ENCODE results near the gene CDC25A.

The CDC25A gene

DNA sequence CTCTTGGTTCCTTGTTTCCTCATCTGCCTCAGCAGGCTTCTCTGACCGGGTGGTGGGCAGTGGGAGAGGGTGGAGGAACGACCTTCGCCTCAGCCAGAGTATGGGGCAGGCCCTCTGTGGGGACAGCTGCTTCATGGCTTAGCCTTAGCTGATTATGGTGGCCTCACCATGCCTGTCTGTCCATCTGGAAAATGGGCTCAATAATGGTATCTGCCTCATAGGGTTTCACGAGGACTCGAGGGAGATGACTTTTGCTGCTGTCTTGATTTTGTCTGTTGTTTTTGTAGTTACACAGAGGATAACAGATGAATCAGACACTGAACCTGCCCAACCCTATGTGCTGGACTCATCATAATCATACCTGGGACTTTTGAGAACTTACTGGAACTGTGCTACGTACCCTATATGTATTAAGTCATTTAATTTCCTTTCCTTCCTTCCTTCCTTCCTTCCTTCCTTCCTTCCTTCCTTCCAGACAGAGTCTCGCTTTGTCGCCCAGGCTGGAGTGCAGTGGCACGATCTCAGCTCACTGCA lies 46.5 kb downstream of the CDC25A start:
- Mint-ChIP-seq H3K4me1 (peaks cover 0 to 9% of the 10 kb centered on the region in 2 donors), H3K27ac (no peak overlapping the region), H3K9me3 (no peaks in the 10 kb centered on the region), H3K4me3 (no peak overlapping the region), H3K27me3 (no peaks in the 10 kb centered on the region), H3K36me3 (no peaks in the 10 kb centered on the region)
- DNase-seq (no peak), ATAC-seq (replicated peaks) (no peak)

DNA sequence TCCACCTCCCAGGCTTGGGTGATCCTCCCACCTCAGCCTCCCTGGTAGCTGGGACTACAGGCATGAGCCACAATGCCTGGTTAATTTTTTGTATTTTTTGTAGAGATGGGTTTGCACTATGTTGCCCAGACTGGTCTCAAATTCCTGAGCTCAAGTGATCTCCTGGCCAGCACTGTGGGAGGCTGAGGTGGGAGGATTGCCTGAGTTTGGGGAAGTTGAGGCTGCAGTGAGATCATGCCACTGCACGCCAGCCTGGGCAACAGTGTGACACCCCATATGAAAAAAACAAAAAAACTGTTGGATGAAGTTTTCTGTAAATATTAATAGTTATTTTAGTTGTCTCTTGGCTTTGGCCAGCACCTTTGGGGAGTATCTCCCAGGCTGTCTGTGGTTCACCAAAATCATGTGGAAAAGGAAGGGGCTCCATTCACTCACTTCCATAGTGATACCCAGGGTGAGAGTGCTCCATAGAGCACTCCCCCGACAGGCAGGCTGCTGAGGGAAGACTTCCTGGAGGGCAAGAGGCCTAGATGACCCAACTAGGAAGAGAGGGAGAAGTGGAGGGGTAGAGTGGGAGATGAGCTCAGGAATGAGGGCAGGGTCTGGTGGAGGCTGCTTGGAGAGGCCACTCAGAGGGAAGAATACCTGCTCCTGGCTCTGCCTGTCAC lies 47.1 kb downstream of the CDC25A start:
- no peak for DNase-seq
- Mint-ChIP-seq H3K27me3 (no peaks in the 10 kb centered on the region), H3K36me3 (no peaks in the 10 kb centered on the region), H3K4me1 (peaks cover 0 to 9% of the 10 kb centered on the region in 2 donors), H3K4me3 (no peak overlapping the region), H3K9me3 (no peaks in the 10 kb centered on the region), H3K27ac (no peak overlapping the region)
- no peak for ATAC-seq (replicated peaks)

DNA sequence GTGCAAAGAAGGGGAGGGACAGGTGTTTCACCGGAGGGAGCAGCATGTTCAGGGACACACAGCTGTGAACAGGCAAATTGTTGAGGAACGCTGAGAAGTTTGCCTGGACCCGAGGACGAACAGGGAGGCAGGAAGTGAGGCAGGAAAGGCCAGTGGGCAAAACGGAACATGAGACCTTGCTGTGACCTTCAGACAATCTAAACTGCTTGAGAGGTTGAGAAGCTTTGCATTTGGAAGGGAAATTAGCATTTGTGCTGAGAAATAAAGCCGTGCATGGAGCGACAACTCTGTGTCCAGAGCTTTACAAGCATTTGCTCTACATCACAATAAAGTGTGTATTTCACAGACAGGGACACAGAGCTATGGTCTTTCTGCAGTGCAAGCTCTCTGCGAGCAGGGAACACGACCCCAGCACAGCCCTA lies 47.9 kb downstream of the CDC25A start:
- no peaks in the 10 kb centered on the region for H3K27me3 Mint-ChIP-seq
- H3K9me3 Mint-ChIP-seq = no peaks in the 10 kb centered on the region
- DNase-seq (no peak), ATAC-seq (replicated peaks) (no peak)
- peaks cover 0 to 9% of the 10 kb centered on the region in 2 donors for H3K4me1 Mint-ChIP-seq
- H3K27ac Mint-ChIP-seq = peak overlapping the region; percentile 38
- no peak overlapping the region for H3K4me3 Mint-ChIP-seq
- no peaks in the 10 kb centered on the region for H3K36me3 Mint-ChIP-seq

DNA sequence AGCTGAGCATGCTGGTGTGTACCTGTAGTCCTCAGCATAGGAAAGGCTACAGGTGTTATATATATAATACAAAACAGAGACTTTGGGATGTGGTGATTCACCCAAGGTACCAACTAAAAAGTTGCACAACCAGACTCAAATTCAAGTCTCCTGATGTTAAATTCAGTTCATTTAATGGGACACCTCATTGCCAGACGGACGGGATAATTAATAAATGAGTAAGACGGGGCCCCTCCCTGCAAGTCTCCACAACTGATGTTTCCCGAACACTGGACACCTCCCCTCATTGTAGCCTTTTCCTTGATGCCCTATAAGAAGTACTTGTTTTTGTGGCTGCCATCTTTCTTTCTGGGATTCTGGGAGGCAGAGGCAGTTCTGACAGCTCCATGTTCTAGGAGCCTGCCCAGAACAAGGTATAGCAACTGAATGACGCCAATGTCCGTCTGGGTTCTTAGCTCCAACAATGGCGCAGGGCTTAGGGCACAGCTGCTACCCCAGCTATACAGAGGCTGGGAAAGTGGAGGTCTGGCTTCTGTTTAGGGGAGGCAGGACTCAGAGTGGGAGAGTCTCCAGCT lies 50.7 kb downstream of the CDC25A start:
- ATAC-seq (replicated peaks) (no peak), DNase-seq (no peak)
- Mint-ChIP-seq H3K9me3 (no peaks in the 10 kb centered on the region), H3K4me3 (no peak overlapping the region), H3K4me1 (peaks cover 0 to 8% of the 10 kb centered on the region in 2 donors), H3K36me3 (no peaks in the 10 kb centered on the region), H3K27ac (no peak overlapping the region), H3K27me3 (no peaks in the 10 kb centered on the region)

DNA sequence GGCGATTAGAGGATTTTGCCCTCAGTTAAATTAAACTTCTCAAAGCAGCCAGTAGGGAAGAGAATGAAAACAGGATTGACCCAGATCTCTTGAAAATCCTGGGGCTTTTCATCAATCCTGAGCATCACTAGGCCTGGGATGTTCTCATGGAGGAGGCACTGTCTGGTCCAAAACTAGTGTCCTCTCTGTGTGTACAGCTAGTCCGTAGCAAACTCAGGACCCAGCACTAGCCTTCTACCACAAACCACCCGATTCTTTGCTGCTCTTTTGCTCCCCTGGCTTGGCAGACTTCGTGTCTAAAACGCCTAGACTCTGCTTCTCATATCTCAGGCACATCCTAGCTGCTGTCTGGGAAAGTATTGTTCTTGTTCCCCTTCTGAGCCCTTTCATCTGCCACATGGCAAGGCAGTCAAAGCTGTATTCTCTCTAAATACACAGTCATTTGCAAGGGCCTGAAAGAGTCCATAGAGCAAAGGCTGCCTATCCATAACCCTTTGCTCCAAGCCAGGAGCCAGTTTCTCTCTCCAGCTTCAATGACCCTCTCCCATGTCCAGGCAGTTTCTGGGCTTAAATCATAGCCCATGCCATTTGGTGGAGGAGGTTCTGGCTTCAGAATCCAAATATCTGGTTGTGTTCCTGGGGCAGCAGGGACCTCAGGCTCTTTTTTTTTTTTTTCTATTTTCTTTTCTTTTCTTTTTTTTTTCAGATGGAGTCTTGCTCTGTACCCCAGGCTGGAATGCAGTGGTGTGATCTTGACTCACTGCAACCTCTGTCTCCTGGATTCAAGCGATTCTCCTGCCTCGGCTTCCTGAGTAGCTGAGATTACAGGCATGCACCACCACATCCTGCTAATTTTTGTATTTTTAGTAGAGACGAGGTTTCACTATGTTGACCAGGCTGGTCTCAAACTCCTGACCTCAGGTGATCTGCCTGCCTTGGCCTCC lies 52.4 kb downstream of the CDC25A start:
- H3K36me3 Mint-ChIP-seq = no peaks in the 10 kb centered on the region
- H3K27me3 Mint-ChIP-seq = no peaks in the 10 kb centered on the region
- no peaks in the 10 kb centered on the region for H3K9me3 Mint-ChIP-seq
- H3K4me1 Mint-ChIP-seq = no peaks in the 10 kb centered on the region
- no peak for ATAC-seq (replicated peaks)
- H3K4me3 Mint-ChIP-seq = no peak overlapping the region
- DNase-seq = no peak
- peak overlapping the region; percentile 11 for H3K27ac Mint-ChIP-seq

DNA sequence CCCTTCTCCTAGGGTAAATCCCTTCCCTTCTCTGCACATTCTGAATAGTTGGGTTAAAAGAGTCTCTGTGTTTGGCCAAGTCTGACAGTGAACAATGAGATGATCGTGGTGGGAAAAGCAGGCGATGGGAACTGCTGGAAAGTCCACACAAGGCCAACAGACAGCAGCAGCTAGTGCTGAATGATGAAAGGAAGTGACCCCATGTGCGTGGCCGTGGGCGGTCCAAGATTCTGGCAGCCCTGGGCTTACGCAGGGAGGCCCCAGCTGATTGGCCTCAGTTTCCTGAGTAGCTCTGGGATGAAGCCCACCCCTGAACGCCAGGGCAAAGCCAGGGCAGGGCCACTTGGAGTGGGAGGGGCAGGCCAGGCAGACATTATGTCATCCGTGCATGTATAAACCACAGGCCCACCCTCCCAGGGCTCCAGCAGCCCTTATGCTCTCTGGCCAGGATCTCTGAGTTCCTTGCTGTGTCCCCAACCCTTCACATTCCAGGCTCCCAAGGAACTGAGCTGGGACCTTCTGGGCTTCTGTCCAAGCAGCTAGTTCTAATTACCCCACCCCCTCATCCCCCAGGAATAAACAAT lies 57.8 kb downstream of the CDC25A start:
- H3K36me3 Mint-ChIP-seq = no peaks in the 10 kb centered on the region
- H3K4me3 Mint-ChIP-seq = no peak overlapping the region
- ATAC-seq (replicated peaks) = no peak
- peaks cover 2 to 7% of the 10 kb centered on the region in 2 donors for H3K4me1 Mint-ChIP-seq
- H3K27me3 Mint-ChIP-seq = no peaks in the 10 kb centered on the region
- no peaks in the 10 kb centered on the region for H3K9me3 Mint-ChIP-seq
- no peak overlapping the region for H3K27ac Mint-ChIP-seq
- no peak for DNase-seq

DNA sequence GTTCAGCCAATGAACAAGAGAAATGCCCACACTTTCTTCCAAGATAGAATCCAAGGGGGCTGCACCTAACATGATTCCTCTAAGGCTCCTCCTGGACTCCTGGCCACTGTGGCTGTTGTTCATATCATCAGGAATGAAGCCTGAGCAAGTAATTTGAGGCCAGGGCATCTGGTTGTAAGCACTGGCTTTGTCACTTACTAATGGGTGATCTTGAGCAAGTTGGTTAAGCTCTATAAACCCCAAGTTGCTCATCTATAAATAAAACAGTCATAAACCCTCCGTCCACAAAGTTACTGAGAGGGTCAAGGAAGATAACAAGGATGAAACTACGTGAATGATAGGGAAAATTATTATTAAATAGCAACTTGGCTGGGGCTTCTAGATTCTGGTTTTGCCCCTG lies 58.3 kb downstream of the CDC25A start:
- H3K4me1 Mint-ChIP-seq = peaks cover 2 to 7% of the 10 kb centered on the region in 2 donors
- no peak overlapping the region for H3K27ac Mint-ChIP-seq
- no peaks in the 10 kb centered on the region for H3K36me3 Mint-ChIP-seq
- ATAC-seq (replicated peaks) (no peak), DNase-seq (no peak)
- no peak overlapping the region for H3K4me3 Mint-ChIP-seq
- no peaks in the 10 kb centered on the region for H3K9me3 Mint-ChIP-seq
- H3K27me3 Mint-ChIP-seq = no peaks in the 10 kb centered on the region

DNA sequence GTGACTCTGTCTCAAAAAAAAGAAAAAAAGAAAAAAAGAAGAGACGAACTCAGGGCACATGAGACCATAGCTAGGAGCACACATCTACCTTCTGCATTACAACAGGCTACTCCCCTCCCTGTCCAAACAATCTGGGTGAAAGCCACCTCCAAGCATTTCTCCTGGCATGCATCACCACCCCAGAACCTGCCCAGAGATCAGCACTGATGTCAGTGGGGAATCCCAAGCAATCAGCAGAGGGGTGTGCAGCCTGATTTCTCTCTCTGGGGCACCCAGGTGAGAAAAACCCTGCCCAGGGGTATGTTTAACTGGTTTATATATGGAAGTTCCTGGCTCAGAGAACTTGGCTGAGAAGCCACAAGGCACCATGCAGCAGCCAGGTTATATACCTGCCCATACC lies 59.4 kb downstream of the CDC25A start:
- Mint-ChIP-seq H3K4me1 (peaks cover 2 to 7% of the 10 kb centered on the region in 2 donors), H3K27ac (no peak overlapping the region), H3K4me3 (no peak overlapping the region), H3K9me3 (no peaks in the 10 kb centered on the region), H3K36me3 (no peaks in the 10 kb centered on the region), H3K27me3 (no peaks in the 10 kb centered on the region)
- peak; percentile 33 to 70 for ATAC-seq (replicated peaks)
- no peak for DNase-seq

DNA sequence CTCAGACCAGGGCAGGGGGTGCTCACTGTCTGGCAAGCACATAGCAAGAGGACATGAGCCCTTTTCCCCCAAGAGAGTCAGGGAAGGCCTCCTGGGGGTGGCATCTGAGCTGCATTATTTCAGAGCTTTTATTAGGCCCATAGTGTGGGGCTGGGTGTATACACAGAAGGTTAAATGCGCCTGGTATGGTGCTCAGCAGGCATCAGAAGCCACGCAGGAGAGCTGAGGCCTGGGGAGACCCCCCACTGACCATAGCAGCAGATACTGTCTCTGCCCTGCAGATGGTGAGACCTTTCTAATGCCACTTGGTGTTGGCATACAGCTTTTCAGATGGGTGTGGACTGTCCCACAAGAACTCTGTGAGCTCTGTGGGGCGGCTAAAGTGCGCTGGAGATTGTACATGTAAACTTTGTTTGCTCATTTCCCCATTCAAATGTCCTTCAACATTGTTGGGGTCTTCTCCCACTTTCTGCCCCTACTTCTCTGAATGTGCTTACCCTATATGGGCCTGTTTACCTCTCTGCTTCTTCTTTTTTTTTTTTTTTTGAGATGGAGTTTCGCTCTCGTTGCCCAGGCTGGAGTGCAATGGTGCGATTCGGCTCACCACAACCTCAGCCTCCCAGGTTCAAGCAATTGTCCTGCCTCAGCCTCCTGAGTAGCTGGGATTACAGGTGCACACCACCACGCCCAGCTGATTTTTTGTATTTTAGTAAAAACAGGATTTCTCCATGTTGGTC lies 62.2 kb downstream of the CDC25A start:
- Mint-ChIP-seq H3K27me3 (no peaks in the 10 kb centered on the region), H3K9me3 (no peaks in the 10 kb centered on the region), H3K36me3 (no peaks in the 10 kb centered on the region), H3K4me1 (peaks cover 2 to 7% of the 10 kb centered on the region in 2 donors), H3K4me3 (no peak overlapping the region), H3K27ac (no peak overlapping the region)
- DNase-seq (no peak), ATAC-seq (replicated peaks) (peak in 1 of 2 donors; percentile 25)

DNA sequence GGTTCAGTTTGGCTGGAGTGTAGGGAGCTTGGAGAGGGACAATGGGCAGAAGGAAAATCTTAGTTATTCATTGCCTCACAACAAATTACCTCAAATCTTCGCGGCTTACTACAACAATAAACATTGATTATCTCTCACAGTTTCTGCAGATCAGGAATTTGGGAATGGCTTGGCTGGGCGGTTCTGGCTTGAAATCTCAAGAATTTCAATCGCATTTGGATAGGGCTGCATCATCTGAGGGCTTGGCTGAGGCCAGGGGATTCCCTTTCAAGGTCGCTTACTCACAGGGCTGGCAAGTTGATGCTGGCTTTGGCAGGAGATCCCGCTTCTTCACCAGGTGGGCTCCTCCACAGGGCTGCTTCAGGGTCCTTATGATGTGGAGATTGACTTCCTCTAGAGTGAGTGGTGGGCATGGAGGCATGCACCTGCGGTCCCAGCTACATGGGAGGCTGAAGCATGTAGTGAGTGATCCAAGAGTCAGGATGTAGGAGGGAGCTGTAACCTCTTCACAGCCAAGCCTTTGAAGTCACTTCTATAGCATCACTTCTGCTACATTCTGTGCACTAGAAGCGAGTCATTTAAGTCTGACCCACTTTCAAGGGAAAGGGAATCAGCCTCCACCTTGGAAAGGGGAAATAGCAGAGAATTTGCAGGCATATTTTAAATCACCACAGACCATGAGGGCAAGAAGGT lies 63.1 kb downstream of the CDC25A start:
- no peak overlapping the region for H3K27ac Mint-ChIP-seq
- ATAC-seq (replicated peaks) (no peak), DNase-seq (no peak)
- peaks cover 2 to 7% of the 10 kb centered on the region in 2 donors for H3K4me1 Mint-ChIP-seq
- no peaks in the 10 kb centered on the region for H3K9me3 Mint-ChIP-seq
- no peaks in the 10 kb centered on the region for H3K27me3 Mint-ChIP-seq
- H3K4me3 Mint-ChIP-seq = no peak overlapping the region
- H3K36me3 Mint-ChIP-seq = no peaks in the 10 kb centered on the region

DNA sequence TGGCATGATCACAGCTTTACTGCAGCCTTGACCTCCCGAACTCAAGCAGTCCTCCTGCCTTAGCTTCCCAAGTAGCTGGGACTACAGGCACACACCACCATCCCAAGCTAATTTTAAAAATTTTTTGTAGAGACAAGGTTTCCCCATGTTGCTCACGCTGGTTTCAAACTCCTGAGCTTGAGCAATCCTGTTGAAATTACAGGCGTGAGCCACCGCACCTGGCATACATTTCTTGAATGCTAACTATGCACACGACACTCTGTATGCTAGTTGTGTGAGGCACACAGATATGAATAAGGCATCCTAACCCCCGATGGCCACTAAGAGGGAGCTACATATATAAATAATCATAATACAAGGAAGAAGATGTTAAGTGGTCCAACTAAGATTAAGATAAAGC lies 64.9 kb downstream of the CDC25A start:
- Mint-ChIP-seq H3K27me3 (no peaks in the 10 kb centered on the region), H3K4me1 (no peaks in the 10 kb centered on the region), H3K4me3 (no peak overlapping the region), H3K9me3 (no peaks in the 10 kb centered on the region), H3K36me3 (no peaks in the 10 kb centered on the region), H3K27ac (no peak overlapping the region)
- ATAC-seq (replicated peaks) (no peak), DNase-seq (no peak)

DNA sequence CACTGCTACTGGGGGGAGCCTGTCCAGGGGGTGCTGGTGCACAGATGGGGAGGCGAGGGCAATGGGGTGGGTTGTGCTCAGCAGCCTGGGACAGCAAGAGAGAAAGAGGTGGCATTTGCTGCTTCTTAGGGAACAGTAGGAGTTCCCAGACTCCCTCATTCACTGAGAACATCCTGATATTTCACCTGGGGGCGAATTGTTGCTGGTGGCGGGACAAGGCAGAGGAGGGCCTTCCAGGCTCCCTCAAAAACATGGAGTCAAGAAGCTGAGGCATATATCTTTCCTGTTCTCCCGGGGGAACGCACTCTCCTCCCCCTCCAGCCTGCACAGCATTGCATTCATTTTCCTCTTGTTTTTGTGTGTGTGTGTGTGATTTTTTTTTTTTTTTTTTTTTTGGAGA lies 65.7 kb downstream of the CDC25A start:
- Mint-ChIP-seq H3K4me1 (no peaks in the 10 kb centered on the region), H3K4me3 (no peak overlapping the region), H3K36me3 (no peaks in the 10 kb centered on the region), H3K27ac (no peak overlapping the region), H3K27me3 (no peaks in the 10 kb centered on the region), H3K9me3 (no peaks in the 10 kb centered on the region)
- ATAC-seq (replicated peaks) (no peak), DNase-seq (no peak)

DNA sequence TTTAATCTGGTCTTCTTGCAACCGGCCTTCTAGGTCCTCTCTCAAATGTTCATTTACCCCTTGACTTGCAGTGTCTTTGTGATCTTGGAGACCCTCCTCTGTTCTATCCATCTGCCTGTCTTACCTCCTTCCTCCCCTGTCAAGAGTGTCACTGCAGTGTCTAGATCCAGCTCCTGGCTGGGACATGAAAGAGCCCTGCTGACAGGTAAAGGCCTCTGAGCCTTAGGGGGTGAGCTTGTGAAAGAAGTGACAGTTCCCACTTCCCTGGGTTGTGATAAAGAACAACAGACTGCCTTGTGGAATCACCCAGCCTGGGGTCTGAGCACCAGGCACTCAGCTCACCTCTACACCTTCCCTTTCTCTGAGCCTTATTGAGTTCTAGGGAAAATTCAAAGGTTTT lies 68.0 kb downstream of the CDC25A start:
- H3K27me3 Mint-ChIP-seq = no peaks in the 10 kb centered on the region
- no peak overlapping the region for H3K27ac Mint-ChIP-seq
- H3K4me1 Mint-ChIP-seq = no peaks in the 10 kb centered on the region
- H3K9me3 Mint-ChIP-seq = no peaks in the 10 kb centered on the region
- no peak overlapping the region for H3K4me3 Mint-ChIP-seq
- DNase-seq (no peak), ATAC-seq (replicated peaks) (no peak)
- H3K36me3 Mint-ChIP-seq = no peaks in the 10 kb centered on the region
